Astrocyte (in vitro differentiated cells and primary cell): ENCODE data around the gene MYT1. TPM values are rescaled to one million over a fixed set of nuclear protein-coding genes. Genes with fewer than 3 reads are reported as not detected.

Experiments used
- DNase-seq: peaks from one replicate; pipeline ENCODE4 v3.0.0-alpha.2; 2010; ENCODE audit warnings: low read depth
- FAIRE-seq: peaks from 2 replicates; lab custom pipeline; 2011; peaks lifted over from hg19 to GRCh38; lab: Jason Lieb, UNC
- H2AFZ ChIP-seq: 2 replicates; pipeline ENCODE4 v1.6.0; 2012; ENCODE audit warnings: low read depth, low read length, inconsistent platforms
- H3K27ac ChIP-seq: 2 replicates; pipeline ENCODE4 v1.5.1; 2011; ENCODE audit warnings: low read depth, low read length, inconsistent platforms
- H3K27me3 ChIP-seq: 2 replicates; pipeline ENCODE4 v1.6.0; 2011; ENCODE audit warnings: low read length, inconsistent platforms; ENCODE audit not compliant: insufficient read depth
- H3K36me3 ChIP-seq: 2 replicates; pipeline ENCODE4 v1.5.1; 2011; ENCODE audit warnings: low read length, inconsistent platforms; ENCODE audit not compliant: insufficient read depth
- H3K4me1 ChIP-seq: 2 replicates; pipeline ENCODE4 v1.5.1; 2011; ENCODE audit warnings: low read length, inconsistent platforms; ENCODE audit not compliant: insufficient read depth
- H3K4me2 ChIP-seq: 2 replicates; pipeline ENCODE4 v1.6.0; 2012; ENCODE audit warnings: low read length, inconsistent platforms
- H3K4me3 ChIP-seq: 2 replicates; pipeline ENCODE4 v1.5.1; 2011; ENCODE audit warnings: low read depth, mild to moderate bottlenecking, low read length, inconsistent platforms; ENCODE audit not compliant: insufficient read depth
- H3K79me2 ChIP-seq: 2 replicates; pipeline ENCODE4 v1.6.0; 2012; ENCODE audit warnings: mild to moderate bottlenecking, low read length, inconsistent platforms; ENCODE audit not compliant: insufficient read depth
- H3K9ac ChIP-seq: 2 replicates; pipeline ENCODE4 v1.6.0; 2012; ENCODE audit warnings: mild to moderate bottlenecking, low read length, inconsistent platforms
- H3K9me3 ChIP-seq: 2 replicates; pipeline ENCODE4 v1.5.1; 2012; ENCODE audit warnings: low read depth, mild to moderate bottlenecking, low read length, inconsistent platforms; ENCODE audit not compliant: insufficient read depth
- H4K20me1 ChIP-seq: 2 replicates; pipeline ENCODE4 v1.6.0; 2012; ENCODE audit warnings: low read length, inconsistent platforms; ENCODE audit not compliant: insufficient read depth
- H3K27ac Mint-ChIP-seq: one replicate; pipeline ENCODE4 v1.8.0; 2021; ENCODE audit warnings: mild to moderate bottlenecking, mixed read lengths; ENCODE audit not compliant: unreplicated experiment
- H3K27me3 Mint-ChIP-seq: one replicate; pipeline ENCODE4 v1.8.0; 2021; ENCODE audit warnings: low read depth, mixed read lengths; ENCODE audit not compliant: unreplicated experiment
- H3K36me3 Mint-ChIP-seq: one replicate; pipeline ENCODE4 v1.8.0; 2021; ENCODE audit warnings: low read depth, mixed read lengths; ENCODE audit not compliant: unreplicated experiment
- H3K4me1 Mint-ChIP-seq: one replicate; pipeline ENCODE4 v1.8.0; 2021; ENCODE audit warnings: low read depth, mixed read lengths; ENCODE audit not compliant: unreplicated experiment
- H3K4me3 Mint-ChIP-seq: one replicate; pipeline ENCODE4 v1.8.0; 2021; ENCODE audit warnings: mild to moderate bottlenecking, moderate library complexity, mixed read lengths; ENCODE audit not compliant: unreplicated experiment
- H3K9me3 Mint-ChIP-seq: one replicate; pipeline ENCODE4 v1.8.0; 2021; ENCODE audit warnings: mild to moderate bottlenecking, mixed read lengths; ENCODE audit not compliant: unreplicated experiment
- CTCF ChIP-seq: IDR thresholded peaks from 2 replicates; pipeline ENCODE4 v1.5.1; 2011; ENCODE audit warnings: low read depth, mild to moderate bottlenecking, inconsistent platforms, low read length, moderate library complexity; ENCODE audit not compliant: insufficient read depth
- EZH2 ChIP-seq: IDR thresholded peaks from 2 replicates; pipeline ENCODE4 v1.6.1; 2012; ENCODE audit warnings: mild to moderate bottlenecking, low read length, inconsistent platforms; ENCODE audit not compliant: insufficient read depth
- total RNA-seq: library from RNA; stranded (reverse); gene quantifications from 2 replicates; pipeline ENCODE4 v1.2.1, GENCODE V29; 2021

MYT1 gene
- total RNA-seq, 1 donor from 2014 or later: not detected

GRCh38 chr20:64225828-64226598 is 61.8 kb downstream of the MYT1 start:
- no peak overlapping the region for H3K27ac ChIP-seq

GRCh38 chr20:64226686-64227580 is 62.7 kb downstream of the MYT1 start:
- no peak overlapping the region for H2AFZ ChIP-seq
- H3K27ac ChIP-seq: no peak overlapping the region
- Mint-ChIP-seq H3K4me3 (no peak overlapping the region), H3K4me1 (peaks cover 35% of the 10 kb centered on the region), H3K9me3 (no peaks in the 10 kb centered on the region), H3K36me3 (no peaks in the 10 kb centered on the region), H3K27ac (no peak overlapping the region), H3K27me3 (peaks cover 10% of the 10 kb centered on the region)
- no peak for FAIRE-seq
- no peaks in the 10 kb centered on the region for H3K79me2 ChIP-seq
- H3K27me3 ChIP-seq: no peaks in the 10 kb centered on the region
- H4K20me1 ChIP-seq: no peaks in the 10 kb centered on the region
- TF ChIP-seq CTCF (no peak), EZH2 (no peak)
- no peak overlapping the region for H3K9ac ChIP-seq
- no peaks in the 10 kb centered on the region for H3K9me3 ChIP-seq
- peaks cover 31% of the 10 kb centered on the region for H3K4me1 ChIP-seq
- no peak overlapping the region for H3K4me3 ChIP-seq
- no peak overlapping the region for H3K4me2 ChIP-seq
- DNase-seq: no peak
- H3K36me3 ChIP-seq: no peaks in the 10 kb centered on the region

More at GRCh38 chr20:64225828-64226598, 61.8 kb downstream of the MYT1 start:
- H4K20me1 ChIP-seq: no peaks in the 10 kb centered on the region
- no peak overlapping the region for H3K4me3 Mint-ChIP-seq
- H3K4me1 Mint-ChIP-seq: peaks cover 39% of the 10 kb centered on the region
- no peak overlapping the region for H3K9ac ChIP-seq
- H3K27me3 Mint-ChIP-seq: peaks cover 8% of the 10 kb centered on the region
- H3K9me3 Mint-ChIP-seq: no peaks in the 10 kb centered on the region
- no peaks in the 10 kb centered on the region for H3K36me3 ChIP-seq
- H2AFZ ChIP-seq: no peak overlapping the region
- H3K27me3 ChIP-seq: no peaks in the 10 kb centered on the region
- peaks cover 32% of the 10 kb centered on the region for H3K4me1 ChIP-seq
- no peak for FAIRE-seq
- TF ChIP-seq CTCF: no peak
- no peak for TF ChIP-seq EZH2
- peak overlapping the region; percentile 99 for H3K27ac Mint-ChIP-seq
- no peaks in the 10 kb centered on the region for H3K36me3 Mint-ChIP-seq
- no peak overlapping the region for H3K4me3 ChIP-seq
- DNase-seq: no peak
- H3K9me3 ChIP-seq: no peaks in the 10 kb centered on the region
- no peak overlapping the region for H3K4me2 ChIP-seq
- no peaks in the 10 kb centered on the region for H3K79me2 ChIP-seq
